Measurements from ENCODE around the gene GRIN2A.

DNA sequence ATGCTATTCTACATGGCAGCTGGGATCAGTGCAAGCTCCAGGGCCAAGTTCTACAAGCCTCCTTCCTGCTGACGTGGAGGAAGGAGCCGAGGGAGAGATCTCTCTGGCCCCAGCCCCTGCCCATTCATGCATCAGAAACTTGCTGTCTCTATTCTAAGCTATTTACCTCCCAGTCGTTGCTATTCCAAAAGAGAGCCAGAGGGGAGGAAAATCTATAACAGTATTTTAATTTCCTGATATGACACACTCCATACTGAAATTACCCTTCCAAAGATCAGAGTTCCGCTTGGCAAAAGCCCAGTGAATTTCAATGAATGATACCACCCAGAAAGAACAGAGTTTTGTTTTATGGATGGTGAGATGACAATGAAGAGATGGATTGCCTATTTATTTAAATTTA is 133.4 kb downstream of the GRIN2A start:
- TF ChIP-seq, protein P1, sequence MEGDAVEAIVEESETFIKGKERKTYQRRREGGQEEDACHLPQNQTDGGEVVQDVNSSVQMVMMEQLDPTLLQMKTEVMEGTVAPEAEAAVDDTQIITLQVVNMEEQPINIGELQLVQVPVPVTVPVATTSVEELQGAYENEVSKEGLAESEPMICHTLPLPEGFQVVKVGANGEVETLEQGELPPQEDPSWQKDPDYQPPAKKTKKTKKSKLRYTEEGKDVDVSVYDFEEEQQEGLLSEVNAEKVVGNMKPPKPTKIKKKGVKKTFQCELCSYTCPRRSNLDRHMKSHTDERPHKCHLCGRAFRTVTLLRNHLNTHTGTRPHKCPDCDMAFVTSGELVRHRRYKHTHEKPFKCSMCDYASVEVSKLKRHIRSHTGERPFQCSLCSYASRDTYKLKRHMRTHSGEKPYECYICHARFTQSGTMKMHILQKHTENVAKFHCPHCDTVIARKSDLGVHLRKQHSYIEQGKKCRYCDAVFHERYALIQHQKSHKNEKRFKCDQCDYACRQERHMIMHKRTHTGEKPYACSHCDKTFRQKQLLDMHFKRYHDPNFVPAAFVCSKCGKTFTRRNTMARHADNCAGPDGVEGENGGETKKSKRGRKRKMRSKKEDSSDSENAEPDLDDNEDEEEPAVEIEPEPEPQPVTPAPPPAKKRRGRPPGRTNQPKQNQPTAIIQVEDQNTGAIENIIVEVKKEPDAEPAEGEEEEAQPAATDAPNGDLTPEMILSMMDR (IDR thresholded peaks at IDR 0.05 in 8 of 11, conservative IDR thresholded peaks at IDR 0.05 in 3 of 11) = no peak
- no peak for TF ChIP-seq POLR2A (IDR thresholded peaks at IDR 0.05)

All from spleen (tissue), 7 donors.